ENCODE measurements around the gene LEF1.

LEF1 gene

GRCh38 chr4:108174856-108175255, 6.1 kb upstream of the LEF1 start:
- no peak for DNase-seq (ENCODE audit: low spot score)

- DNase-seq (ENCODE audit: low spot score) = no peak
These were observed 4.9 kb upstream of the LEF1 start for GRCh38 chr4:108173599-108174057.

GRCh38 chr4:108172753-108173598, 4.2 kb upstream of the LEF1 start:
- peak; percentile 82 for DNase-seq (ENCODE audit: low spot score)

- DNase-seq (ENCODE audit: low spot score) = peak; percentile 80
These were observed 3.6 kb upstream of the LEF1 start for GRCh38 chr4:108172231-108172752.

- peak; percentile 79 for DNase-seq (ENCODE audit: low spot score)
These were observed 2.9 kb upstream of the LEF1 start for GRCh38 chr4:108171339-108172230.

GRCh38 chr4:108170631-108171338, 2.1 kb upstream of the LEF1 start:
- DNase-seq (ENCODE audit: low spot score) = no peak

GRCh38 chr4:108169664-108170063, 932 bp upstream of the LEF1 start:
- no peak for DNase-seq (ENCODE audit: low spot score)

GRCh38 chr4:108168160-108168670, 517 bp downstream of the LEF1 start:
- no peak for DNase-seq (ENCODE audit: low spot score)

- DNase-seq (ENCODE audit: low spot score) = peak; percentile 78
These were observed 2.1 kb downstream of the LEF1 start for GRCh38 chr4:108166441-108167315.

GRCh38 chr4:108166038-108166437, 2.7 kb downstream of the LEF1 start:
- DNase-seq (ENCODE audit: low spot score) = no peak

GRCh38 chr4:108165586-108165985, 3.1 kb downstream of the LEF1 start:
- DNase-seq (ENCODE audit: low spot score) = no peak

- no peak for DNase-seq (ENCODE audit: low spot score)
These were observed 5.4 kb downstream of the LEF1 start for GRCh38 chr4:108163351-108163750.

- no peak for DNase-seq (ENCODE audit: low spot score)
These were observed 7.9 kb downstream of the LEF1 start for GRCh38 chr4:108160741-108161352.

GRCh38 chr4:108159845-108160244, 8.9 kb downstream of the LEF1 start:
- DNase-seq (ENCODE audit: low spot score) = no peak

GRCh38 chr4:108157655-108158054, 11.1 kb downstream of the LEF1 start:
- DNase-seq (ENCODE audit: low spot score) = no peak

GRCh38 chr4:108156391-108156790, 12.3 kb downstream of the LEF1 start:
- DNase-seq (ENCODE audit: low spot score) = no peak

- DNase-seq (ENCODE audit: low spot score) = peak; percentile 64
These were observed 13.4 kb downstream of the LEF1 start for GRCh38 chr4:108155373-108155772.

GRCh38 chr4:108152980-108153379, 15.8 kb downstream of the LEF1 start:
- DNase-seq (ENCODE audit: low spot score) = no peak

- no peak for DNase-seq (ENCODE audit: low spot score)
These were observed 18.9 kb downstream of the LEF1 start for GRCh38 chr4:108149588-108150380.
